ENCODE measurements around the gene ANKRD37. TPM values are rescaled to one million over a fixed set of nuclear protein-coding genes. Genes with fewer than 3 reads are reported as not detected.

Gene ANKRD37
- total and polyA plus RNA-seq, 8 donors: 5.2 to 25.3 (median 14.9) TPM

GRCh38 chr4:185370268-185370949, 26.2 kb upstream of the ANKRD37 start:
- no peaks in the 10 kb centered on the region for H3K9me3 ChIP-seq
- H3K4me1 ChIP-seq: no peaks in the 10 kb centered on the region
- ATAC-seq (no peak), DNase-seq (no peak)
- intact Hi-C loops (cut with DNase I): no loop called here
- peaks cover 0 to 33% of the 10 kb centered on the region in 2 donors for H3K36me3 ChIP-seq
- no peak overlapping the region for H3K4me3 ChIP-seq
- no peaks in the 10 kb centered on the region for H3K27me3 ChIP-seq
- TF ChIP-seq CTCF (IDR thresholded peaks at IDR 0.05): no peak
- H3K27ac ChIP-seq: no peak overlapping the region

GRCh38 chr4:185371702-185372101, 24.9 kb upstream of the ANKRD37 start:
- no peak overlapping the region for H3K27ac ChIP-seq
- intact Hi-C loops (cut with DNase I): no loop called here
- no peaks in the 10 kb centered on the region for H3K9me3 ChIP-seq
- no peak for TF ChIP-seq CTCF (IDR thresholded peaks at IDR 0.05)
- no peak overlapping the region for H3K4me3 ChIP-seq
- DNase-seq (no peak), ATAC-seq (peak; percentile 4)
- H3K36me3 ChIP-seq: peaks cover 0 to 33% of the 10 kb centered on the region in 2 donors
- no peaks in the 10 kb centered on the region for H3K27me3 ChIP-seq
- H3K4me1 ChIP-seq: no peaks in the 10 kb centered on the region

- DNase-seq (no peak), ATAC-seq (no peak)
- Histone ChIP-seq H3K27me3 (no peaks in the 10 kb centered on the region), H3K27ac (no peak overlapping the region), H3K4me1 (no peaks in the 10 kb centered on the region), H3K36me3 (peaks cover 0 to 36% of the 10 kb centered on the region in 2 donors), H3K9me3 (no peaks in the 10 kb centered on the region), H3K4me3 (no peak overlapping the region)
- no peak for TF ChIP-seq CTCF (IDR thresholded peaks at IDR 0.05)
- intact Hi-C loops (cut with DNase I): no loop called here
These were observed 22.6 kb upstream of the ANKRD37 start for GRCh38 chr4:185374027-185374426.

GRCh38 chr4:185374573-185374972, 22.1 kb upstream of the ANKRD37 start:
- Histone ChIP-seq H3K4me3 (no peak overlapping the region), H3K9me3 (no peaks in the 10 kb centered on the region), H3K27ac (no peak overlapping the region), H3K36me3 (peaks cover 0 to 36% of the 10 kb centered on the region in 2 donors), H3K4me1 (no peaks in the 10 kb centered on the region), H3K27me3 (no peaks in the 10 kb centered on the region)
- ATAC-seq: no peak
- DNase-seq: no peak
- TF ChIP-seq CTCF (IDR thresholded peaks at IDR 0.05): no peak
- intact Hi-C loops (cut with DNase I): no loop called here

- H3K27ac ChIP-seq: no peak overlapping the region
- no peak overlapping the region for H3K4me3 ChIP-seq
- H3K9me3 ChIP-seq: no peaks in the 10 kb centered on the region
- no peak for DNase-seq
- no peaks in the 10 kb centered on the region for H3K27me3 ChIP-seq
- peaks cover 0 to 6% of the 10 kb centered on the region in 2 donors for H3K4me1 ChIP-seq
- H3K36me3 ChIP-seq: peaks cover 0 to 11% of the 10 kb centered on the region in 2 donors
- TF ChIP-seq CTCF (IDR thresholded peaks at IDR 0.05): no peak
- no peak for ATAC-seq
- intact Hi-C loops (cut with DNase I): no loop called here
These were observed 18.4 kb upstream of the ANKRD37 start for GRCh38 chr4:185378264-185378663.
